Loucy (cell line): ENCODE data around the gene OPA3.

Experiments
- H2AFZ ChIP-seq: fragments of 200-600 bp; sonication (generic); 2 replicates; pipeline ENCODE4 v1.6.0; 2016; ENCODE audit warnings: antibody characterized with exemption, mild to moderate bottlenecking, low read length, moderate library complexity
- H3F3A ChIP-seq: fragments of 200-600 bp; 2 replicates; pipeline ENCODE4 v1.6.0; 2016; ENCODE audit warnings: antibody characterized with exemption, low read depth, mild to moderate bottlenecking
- H3K27me3 ChIP-seq: fragments of 200-600 bp; sonication (generic); 2 replicates; pipeline ENCODE4 v1.6.1; 2014; ENCODE audit warnings: low read length, mild to moderate bottlenecking; ENCODE audit not compliant: insufficient read depth, poor library complexity, severe bottlenecking
- H3K36me3 ChIP-seq: fragments of 200-600 bp; sonication (generic); 2 replicates; pipeline ENCODE4 v1.6.1; 2016; ENCODE audit warnings: low read length; ENCODE audit not compliant: insufficient read depth
- H3K4me1 ChIP-seq: fragments of 200-600 bp; sonication (generic); 2 replicates; pipeline ENCODE4 v1.5.1; 2014; ENCODE audit warnings: low read length, mild to moderate bottlenecking; ENCODE audit not compliant: insufficient read depth, poor library complexity, severe bottlenecking
- H3K4me2 ChIP-seq: fragments of 200-600 bp; sonication (generic); 2 replicates; pipeline ENCODE4 v1.6.0; 2014; ENCODE audit warnings: antibody characterized with exemption, low read length, low read depth, mild to moderate bottlenecking; ENCODE audit not compliant: poor library complexity, severe bottlenecking
- H3K4me3 ChIP-seq: fragments of 200-600 bp; sonication (generic); 2 replicates; pipeline ENCODE4 v1.5.1; 2014; ENCODE audit warnings: low read length, mild to moderate bottlenecking, mixed read lengths; ENCODE audit not compliant: poor library complexity, severe bottlenecking
- H3K79me2 ChIP-seq: fragments of 200-600 bp; sonication (generic); 2 replicates; pipeline ENCODE4 v1.6.1; 2014; ENCODE audit warnings: low read length; ENCODE audit not compliant: insufficient read depth
- H3K9ac ChIP-seq: fragments of 200-600 bp; sonication (generic); 2 replicates; pipeline ENCODE4 v1.6.0; 2014; ENCODE audit warnings: mild to moderate bottlenecking, low read depth, low read length, moderate library complexity; ENCODE audit not compliant: poor library complexity, severe bottlenecking
- H3K9me2 ChIP-seq: fragments of 200-600 bp; sonication (generic); replicated peaks from 2 replicates; pipeline ENCODE4 v1.6.1; 2016; ENCODE audit warnings: low read depth, low read length, mixed read lengths
- H3K9me3 ChIP-seq: fragments of 200-600 bp; sonication (generic); 2 replicates; pipeline ENCODE4 v1.6.1; 2014; ENCODE audit warnings: mild to moderate bottlenecking, antibody characterized with exemption, low read length, low read depth; ENCODE audit not compliant: insufficient read depth
- H4K20me1 ChIP-seq: fragments of 200-600 bp; sonication (generic); 2 replicates; pipeline ENCODE4 v1.6.0; 2014; ENCODE audit warnings: antibody characterized with exemption, low read length, mild to moderate bottlenecking; ENCODE audit not compliant: insufficient read depth, poor library complexity, severe bottlenecking
- EZH2phosphoT487 ChIP-seq: fragments of 200-600 bp; IDR thresholded peaks from 2 replicates; pipeline ENCODE4 v1.6.1; 2018; ENCODE audit warnings: antibody characterized with exemption, mild to moderate bottlenecking, moderate library complexity, borderline replicate concordance
- TF ChIP-seq, protein P1 (sequence below): fragments of 200-600 bp; sonication (generic); conservative IDR thresholded peaks from 2 replicates; pipeline ENCODE4 v1.5.1; 2014; ENCODE audit warnings: mild to moderate bottlenecking, antibody characterized with exemption, low read length

The OPA3 gene

GRCh38 chr19:45601524-45602374 lies 17.1 kb upstream of the OPA3 start, which contains the start of gene GPR4:
Gene GPR4, minus strand, starts transcription at chr19:45602212. Its CDS starts 10,346 bp downstream, at chr19:45591866.
- Histone ChIP-seq H3K9me2 (no peaks in the 10 kb centered on the region), H3K36me3 (no peaks in the 10 kb centered on the region), H4K20me1 (no peaks in the 10 kb centered on the region), H3K9ac (no peak within 1 kb of the TSS), H3F3A (no peaks in the 10 kb centered on the region), H3K27me3 (no peaks in the 10 kb centered on the region), H3K9me3 (no peaks in the 10 kb centered on the region), H2AFZ (no peak within 1 kb of the TSS), H3K79me2 (no peaks in the 10 kb centered on the region), H3K4me2 (no peak within 1 kb of the TSS), H3K4me1 (peaks cover 6% of the 10 kb centered on the region), H3K4me3 (no peak within 1 kb of the TSS)
- TF ChIP-seq EZH2phosphoT487: no peak
- TF ChIP-seq, protein P1, sequence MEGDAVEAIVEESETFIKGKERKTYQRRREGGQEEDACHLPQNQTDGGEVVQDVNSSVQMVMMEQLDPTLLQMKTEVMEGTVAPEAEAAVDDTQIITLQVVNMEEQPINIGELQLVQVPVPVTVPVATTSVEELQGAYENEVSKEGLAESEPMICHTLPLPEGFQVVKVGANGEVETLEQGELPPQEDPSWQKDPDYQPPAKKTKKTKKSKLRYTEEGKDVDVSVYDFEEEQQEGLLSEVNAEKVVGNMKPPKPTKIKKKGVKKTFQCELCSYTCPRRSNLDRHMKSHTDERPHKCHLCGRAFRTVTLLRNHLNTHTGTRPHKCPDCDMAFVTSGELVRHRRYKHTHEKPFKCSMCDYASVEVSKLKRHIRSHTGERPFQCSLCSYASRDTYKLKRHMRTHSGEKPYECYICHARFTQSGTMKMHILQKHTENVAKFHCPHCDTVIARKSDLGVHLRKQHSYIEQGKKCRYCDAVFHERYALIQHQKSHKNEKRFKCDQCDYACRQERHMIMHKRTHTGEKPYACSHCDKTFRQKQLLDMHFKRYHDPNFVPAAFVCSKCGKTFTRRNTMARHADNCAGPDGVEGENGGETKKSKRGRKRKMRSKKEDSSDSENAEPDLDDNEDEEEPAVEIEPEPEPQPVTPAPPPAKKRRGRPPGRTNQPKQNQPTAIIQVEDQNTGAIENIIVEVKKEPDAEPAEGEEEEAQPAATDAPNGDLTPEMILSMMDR: no peak

DNA sequence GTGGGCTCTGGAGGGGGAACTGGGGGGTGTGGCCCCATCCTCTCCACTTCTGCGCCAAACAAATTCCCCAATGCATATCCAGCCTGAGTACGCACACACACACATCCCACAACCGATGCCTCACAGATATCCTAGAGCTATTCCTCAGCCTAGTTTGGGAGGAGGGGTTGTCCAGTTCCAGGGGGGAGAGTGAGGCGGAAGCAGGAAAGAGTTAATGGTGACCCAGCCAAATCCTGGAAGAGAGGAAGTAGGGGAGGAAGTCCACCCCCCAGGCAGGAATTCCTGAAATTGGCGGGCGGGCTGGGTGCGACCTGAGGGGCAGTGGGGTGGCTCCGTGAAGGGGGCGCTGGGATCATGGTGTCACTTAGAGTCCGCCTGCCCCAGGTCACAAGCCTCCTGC lies 16.5 kb upstream of the OPA3 start:
- Histone ChIP-seq H3K79me2 (no peaks in the 10 kb centered on the region), H2AFZ (no peak overlapping the region), H4K20me1 (no peaks in the 10 kb centered on the region), H3K9me2 (no peaks in the 10 kb centered on the region), H3K9me3 (no peaks in the 10 kb centered on the region), H3K4me2 (no peak overlapping the region), H3F3A (no peaks in the 10 kb centered on the region), H3K4me1 (peaks cover 6% of the 10 kb centered on the region), H3K27me3 (no peaks in the 10 kb centered on the region), H3K9ac (no peak overlapping the region), H3K4me3 (no peak overlapping the region), H3K36me3 (no peaks in the 10 kb centered on the region)
- TF ChIP-seq, protein P1: no peak
- no peak for TF ChIP-seq EZH2phosphoT487

DNA sequence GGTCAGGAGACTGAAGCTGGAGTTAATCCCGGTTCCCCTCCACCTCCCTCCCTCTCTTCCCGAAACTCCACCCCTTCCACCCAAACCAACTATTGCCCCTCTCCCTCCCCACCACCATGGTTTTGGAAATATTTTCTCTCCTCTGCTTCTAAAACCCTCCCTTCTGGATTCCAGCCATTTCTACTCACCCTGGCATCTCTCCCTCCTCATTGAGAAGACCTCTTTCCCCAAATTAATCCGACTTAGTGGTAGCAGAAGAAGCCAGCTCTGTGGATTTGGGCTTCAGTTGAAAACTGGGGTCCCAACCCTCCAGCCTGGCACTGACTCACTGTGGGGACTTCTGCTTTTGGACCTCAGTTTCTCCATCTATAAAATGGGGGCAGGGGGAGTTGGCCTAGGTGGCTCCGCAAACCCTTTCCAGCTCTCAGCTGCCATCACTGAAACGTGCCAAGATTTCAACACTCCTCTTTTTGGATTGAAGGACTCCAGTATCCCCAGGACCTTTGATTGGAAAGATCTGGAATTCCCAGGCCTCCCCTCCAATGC lies 15.8 kb upstream of the OPA3 start:
- H3K36me3 ChIP-seq: no peaks in the 10 kb centered on the region
- H3K27me3 ChIP-seq: no peaks in the 10 kb centered on the region
- no peak overlapping the region for H2AFZ ChIP-seq
- H3K4me2 ChIP-seq: no peak overlapping the region
- no peak overlapping the region for H3K4me3 ChIP-seq
- no peaks in the 10 kb centered on the region for H4K20me1 ChIP-seq
- no peaks in the 10 kb centered on the region for H3K9me2 ChIP-seq
- H3F3A ChIP-seq: no peaks in the 10 kb centered on the region
- no peak overlapping the region for H3K9ac ChIP-seq
- H3K79me2 ChIP-seq: no peaks in the 10 kb centered on the region
- TF ChIP-seq, protein P1: no peak
- TF ChIP-seq EZH2phosphoT487: no peak
- H3K9me3 ChIP-seq: no peaks in the 10 kb centered on the region
- H3K4me1 ChIP-seq: peaks cover 6% of the 10 kb centered on the region
